NT2/D1 (cell line): Measurements from ENCODE around the gene BST2.

Experiments used
- DNase-seq: peaks from one replicate; pipeline ENCODE4 v3.0.0-alpha.2; 2011; ENCODE audit warnings: low read depth, low spot score
- H3K27me3 ChIP-seq: 2 replicates; pipeline ENCODE4 v1.6.0; 2011; ENCODE audit warnings: mild to moderate bottlenecking; ENCODE audit not compliant: insufficient read length, insufficient read depth
- H3K36me3 ChIP-seq: 2 replicates; pipeline ENCODE4 v1.6.1; 2011; ENCODE audit warnings: mild to moderate bottlenecking, low read length, mixed read lengths; ENCODE audit not compliant: insufficient read depth, insufficient read length
- H3K4me1 ChIP-seq: 2 replicates; pipeline ENCODE4 v1.5.1; 2011; ENCODE audit not compliant: insufficient read depth, insufficient read length
- H3K4me3 ChIP-seq: 2 replicates; pipeline ENCODE4 v1.5.1; 2011; ENCODE audit warnings: low read depth; ENCODE audit not compliant: insufficient read length
- H3K9ac ChIP-seq: 2 replicates; pipeline ENCODE4 v1.6.0; 2011; ENCODE audit warnings: low read depth; ENCODE audit not compliant: insufficient read length
- H3K9me3 ChIP-seq: 2 replicates; pipeline ENCODE4 v1.5.1; 2011; ENCODE audit warnings: mild to moderate bottlenecking, low read length; ENCODE audit not compliant: insufficient read depth
- SUZ12 ChIP-seq: IDR thresholded peaks from 2 replicates; pipeline ENCODE4 v1.6.1; 2011; ENCODE audit not compliant: insufficient read length, insufficient read depth; ENCODE audit errors: extremely low read depth
- YY1 ChIP-seq: IDR thresholded peaks from 2 replicates; pipeline ENCODE4 v1.6.1; 2011; ENCODE audit not compliant: insufficient read length, insufficient read depth
- ZNF274 ChIP-seq: IDR thresholded peaks from 2 replicates; pipeline ENCODE4 v1.6.1; 2011; ENCODE audit warnings: mild to moderate bottlenecking, low read depth, low read length

The BST2 gene

GRCh38 chr19:17393002-17393401, 12.4 kb downstream of the BST2 start:
- H3K9me3 ChIP-seq = peaks cover 8% of the 10 kb centered on the region; the same call in 1 of the 2 replicates
- DNase-seq = no peak
- H3K27me3 ChIP-seq = peaks cover 14% of the 10 kb centered on the region
- no peak overlapping the region for H3K4me3 ChIP-seq
- H3K36me3 ChIP-seq = peaks cover 23% of the 10 kb centered on the region
- no peak for TF ChIP-seq ZNF274
- TF ChIP-seq SUZ12 = no peak
- no peak for TF ChIP-seq YY1
- peaks cover 7% of the 10 kb centered on the region for H3K4me1 ChIP-seq
- H3K9ac ChIP-seq = no peak overlapping the region

- peak overlapping the region; percentile 3 for H3K4me3 ChIP-seq
- peaks cover 14% of the 10 kb centered on the region for H3K27me3 ChIP-seq
- H3K4me1 ChIP-seq = peaks cover 7% of the 10 kb centered on the region
- H3K9ac ChIP-seq = peak overlapping the region; percentile 65
- TF ChIP-seq ZNF274 = no peak
- TF ChIP-seq YY1 = no peak
- TF ChIP-seq SUZ12 = no peak
- DNase-seq = no peak
- H3K36me3 ChIP-seq = peaks cover 12% of the 10 kb centered on the region
- peaks cover 8% of the 10 kb centered on the region; the same call in 1 of the 2 replicates for H3K9me3 ChIP-seq
Measured at GRCh38 chr19:17391371-17392151, 13.9 kb downstream of the BST2 start.

DNA sequence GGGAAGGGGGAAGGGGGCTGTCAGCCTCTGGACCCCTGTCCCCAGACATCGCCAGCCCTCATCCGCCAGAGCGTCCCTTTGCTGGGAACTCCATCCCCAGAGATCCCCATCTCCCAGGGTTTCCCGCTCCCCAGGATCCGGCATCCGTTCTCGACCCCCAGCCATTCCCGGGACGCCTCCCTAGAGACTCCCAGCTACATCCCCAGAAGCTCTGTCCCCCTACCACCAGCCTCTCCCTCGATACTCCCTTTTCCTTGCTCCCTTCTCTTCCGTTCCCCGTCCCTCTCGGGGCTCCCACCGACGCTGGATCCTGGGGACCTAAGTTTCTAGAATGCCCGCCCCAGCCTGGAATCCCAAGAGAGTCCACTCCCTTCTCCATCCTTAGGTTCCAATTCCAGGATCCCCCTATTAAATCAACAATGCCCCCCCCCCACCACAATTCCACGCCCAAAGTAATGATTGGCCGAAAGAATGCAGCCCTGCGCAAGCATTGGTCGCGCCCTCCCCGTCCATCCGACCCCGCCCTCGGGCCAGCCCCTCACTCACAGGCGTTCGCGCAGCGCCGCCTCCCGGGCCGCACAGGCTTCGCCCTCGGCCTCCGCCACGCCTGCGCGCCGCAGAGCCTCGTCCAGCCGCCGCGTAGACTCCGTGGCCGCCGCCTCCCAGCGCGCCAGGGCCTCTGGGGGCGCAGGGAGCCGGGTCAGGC, 14.6 kb downstream of the BST2 start:
- Histone ChIP-seq H3K4me1 (peaks cover 9% of the 10 kb centered on the region), H3K27me3 (peaks cover 14% of the 10 kb centered on the region), H3K9me3 (peaks cover 8% of the 10 kb centered on the region; the same call in 1 of the 2 replicates), H3K36me3 (peaks cover 12% of the 10 kb centered on the region), H3K9ac (peak overlapping the region; percentile 81), H3K4me3 (peak overlapping the region; percentile 68)
- peak; percentile 93 for DNase-seq
- TF ChIP-seq ZNF274 (no peak), SUZ12 (no peak), YY1 (no peak)

GRCh38 chr19:17389957-17390664, 15.3 kb downstream of the BST2 start:
- no peak for DNase-seq
- Histone ChIP-seq H3K4me1 (peaks cover 9% of the 10 kb centered on the region), H3K36me3 (peaks cover 12% of the 10 kb centered on the region), H3K9me3 (peaks cover 8% of the 10 kb centered on the region; the same call in 1 of the 2 replicates), H3K4me3 (peak overlapping the region; percentile 68), H3K27me3 (peaks cover 14% of the 10 kb centered on the region), H3K9ac (peak overlapping the region; percentile 81)
- TF ChIP-seq YY1 = no peak
- TF ChIP-seq ZNF274 = no peak
- TF ChIP-seq SUZ12 = no peak

GRCh38 chr19:17389288-17389687, 16.1 kb downstream of the BST2 start:
- Histone ChIP-seq H3K27me3 (peaks cover 14% of the 10 kb centered on the region), H3K9me3 (peaks cover 8% of the 10 kb centered on the region; the same call in 1 of the 2 replicates), H3K4me1 (peaks cover 11% of the 10 kb centered on the region), H3K4me3 (no peak overlapping the region), H3K36me3 (peaks cover 9% of the 10 kb centered on the region), H3K9ac (no peak overlapping the region)
- TF ChIP-seq ZNF274 (no peak), YY1 (no peak), SUZ12 (no peak)
- DNase-seq = no peak

GRCh38 chr19:17385878-17386611, 19.4 kb downstream of the BST2 start:
- H3K36me3 ChIP-seq = no peaks in the 10 kb centered on the region
- DNase-seq = no peak
- peaks cover 9% of the 10 kb centered on the region; the same call in 1 of the 2 replicates for H3K9me3 ChIP-seq
- H3K9ac ChIP-seq = peak overlapping the region; percentile 8
- peaks cover 14% of the 10 kb centered on the region for H3K27me3 ChIP-seq
- peaks cover 9% of the 10 kb centered on the region for H3K4me1 ChIP-seq
- no peak for TF ChIP-seq SUZ12
- no peak for TF ChIP-seq ZNF274
- TF ChIP-seq YY1 = no peak
- no peak overlapping the region for H3K4me3 ChIP-seq
